ENCODE measurements around the gene BCKDHA.

BCKDHA gene

GRCh38 chr19:41362143-41362847, 35.3 kb upstream of the BCKDHA start:
- no peak overlapping the region for H2AFZ ChIP-seq (ENCODE audit: low read length)
- TF ChIP-seq CTCF (IDR thresholded peaks at IDR 0.05; ENCODE audit: low read length) (no peak), EZH2phosphoT487 (IDR thresholded peaks at IDR 0.05; ENCODE audit: low read length) (no peak), EZH2 (optimal IDR thresholded peaks at IDR 0.05; ENCODE audit: low read depth, low read length) (no peak)
- peaks cover 3% of the 10 kb centered on the region; the same call in 1 of the 2 replicates for H3F3A ChIP-seq (ENCODE audit: insufficient read depth, low read length)
- no peaks in the 10 kb centered on the region for H3K4me1 ChIP-seq (ENCODE audit: low read length)
- peaks cover 16% of the 10 kb centered on the region; the same call in 1 of the 2 replicates for H3K79me2 ChIP-seq (ENCODE audit: low read length)
- H3K9me2 ChIP-seq (replicated peaks; ENCODE audit: insufficient read depth, low read length), result no peaks in the 10 kb centered on the region
- H3K4me3 ChIP-seq (ENCODE audit: low read length), result no peak overlapping the region
- no peak overlapping the region for H3K4me2 ChIP-seq (ENCODE audit: low read depth, low read length)
- no peaks in the 10 kb centered on the region for H3K9me3 ChIP-seq (replicated peaks; ENCODE audit: insufficient read depth, low read length)
- no peak for DNase-seq
- H3K27ac ChIP-seq (ENCODE audit: low read length), result no peak overlapping the region
- H3K27me3 ChIP-seq (replicated peaks; ENCODE audit: insufficient read depth, low read length), result no peaks in the 10 kb centered on the region
- H4K20me1 ChIP-seq (ENCODE audit: insufficient read depth, low read length), result no peaks in the 10 kb centered on the region
- H3K36me3 ChIP-seq (replicated peaks; ENCODE audit: insufficient read depth, low read length), result no peaks in the 10 kb centered on the region
- no peak overlapping the region for H3K9ac ChIP-seq (ENCODE audit: low read length)

GRCh38 chr19:41363371-41363752, 34.3 kb upstream of the BCKDHA start:
- H3K4me3 ChIP-seq (ENCODE audit: low read length), result peak overlapping the region; percentile 91

GRCh38 chr19:41363753-41364523, 33.7 kb upstream of the BCKDHA start, which contains the start of gene B9D2:
B9D2 (minus strand) TSS chr19:41364149; CDS start chr19:41363519, 630 bp downstream.
- H4K20me1 ChIP-seq (ENCODE audit: insufficient read depth, low read length), result no peaks in the 10 kb centered on the region
- H2AFZ ChIP-seq (ENCODE audit: low read length), result peak within 1 kb of the TSS; percentile 51
- peak within 1 kb of the TSS; percentile 97 for H3K9ac ChIP-seq (ENCODE audit: low read length)
- peak within 1 kb of the TSS; percentile 97 for H3K27ac ChIP-seq (ENCODE audit: low read length)
- no peak for TF ChIP-seq CTCF (IDR thresholded peaks at IDR 0.05; ENCODE audit: low read length)
- no peak for TF ChIP-seq EZH2phosphoT487 (IDR thresholded peaks at IDR 0.05; ENCODE audit: low read length)
- no peak for TF ChIP-seq EZH2 (optimal IDR thresholded peaks at IDR 0.05; ENCODE audit: low read depth, low read length)
- H3K79me2 ChIP-seq (ENCODE audit: low read length), result peaks cover 16% of the 10 kb centered on the region; the same call in 1 of the 2 replicates
- peak within 1 kb of the TSS; percentile 91 for H3K4me3 ChIP-seq (ENCODE audit: low read length)
- peaks cover 3% of the 10 kb centered on the region; the same call in 1 of the 2 replicates for H3F3A ChIP-seq (ENCODE audit: insufficient read depth, low read length)
- no peaks in the 10 kb centered on the region for H3K27me3 ChIP-seq (replicated peaks; ENCODE audit: insufficient read depth, low read length)
- H3K4me1 ChIP-seq (ENCODE audit: low read length), result no peaks in the 10 kb centered on the region
- no peaks in the 10 kb centered on the region for H3K9me3 ChIP-seq (replicated peaks; ENCODE audit: insufficient read depth, low read length)
- H3K9me2 ChIP-seq (replicated peaks; ENCODE audit: insufficient read depth, low read length), result no peaks in the 10 kb centered on the region
- H3K4me2 ChIP-seq (ENCODE audit: low read depth, low read length), result peak within 1 kb of the TSS; percentile 74
- H3K36me3 ChIP-seq (replicated peaks; ENCODE audit: insufficient read depth, low read length), result no peaks in the 10 kb centered on the region
- peak; percentile 98 for DNase-seq

More at GRCh38 chr19:41363371-41363752, 34.3 kb upstream of the BCKDHA start:
- H4K20me1 ChIP-seq (ENCODE audit: insufficient read depth, low read length), result no peaks in the 10 kb centered on the region
- peaks cover 16% of the 10 kb centered on the region; the same call in 1 of the 2 replicates for H3K79me2 ChIP-seq (ENCODE audit: low read length)
- no peaks in the 10 kb centered on the region for H3K4me1 ChIP-seq (ENCODE audit: low read length)
- H3K9me3 ChIP-seq (replicated peaks; ENCODE audit: insufficient read depth, low read length), result no peaks in the 10 kb centered on the region
- no peaks in the 10 kb centered on the region for H3K27me3 ChIP-seq (replicated peaks; ENCODE audit: insufficient read depth, low read length)
- peak overlapping the region; percentile 51 for H2AFZ ChIP-seq (ENCODE audit: low read length)
- H3K9me2 ChIP-seq (replicated peaks; ENCODE audit: insufficient read depth, low read length), result no peaks in the 10 kb centered on the region
- DNase-seq, result no peak
- H3K9ac ChIP-seq (ENCODE audit: low read length), result peak overlapping the region; percentile 97; the same call in 1 of the 2 replicates
- no peak for TF ChIP-seq CTCF (IDR thresholded peaks at IDR 0.05; ENCODE audit: low read length)
- no peak for TF ChIP-seq EZH2phosphoT487 (IDR thresholded peaks at IDR 0.05; ENCODE audit: low read length)
- no peak for TF ChIP-seq EZH2 (optimal IDR thresholded peaks at IDR 0.05; ENCODE audit: low read depth, low read length)
- peaks cover 3% of the 10 kb centered on the region; the same call in 1 of the 2 replicates for H3F3A ChIP-seq (ENCODE audit: insufficient read depth, low read length)
- H3K36me3 ChIP-seq (replicated peaks; ENCODE audit: insufficient read depth, low read length), result no peaks in the 10 kb centered on the region
- H3K4me2 ChIP-seq (ENCODE audit: low read depth, low read length), result peak overlapping the region; percentile 74
- peak overlapping the region; percentile 97; the same call in 1 of the 2 replicates for H3K27ac ChIP-seq (ENCODE audit: low read length)

All from MM.1S (cell line).